ENCODE measurements around the gene CABP2.
"Not testable (repeated sequence)": the region's sequence is repeated elsewhere in the genome, so short reads cannot be mapped to it uniquely, and the experiment has no call there.

The CABP2 gene

DNA sequence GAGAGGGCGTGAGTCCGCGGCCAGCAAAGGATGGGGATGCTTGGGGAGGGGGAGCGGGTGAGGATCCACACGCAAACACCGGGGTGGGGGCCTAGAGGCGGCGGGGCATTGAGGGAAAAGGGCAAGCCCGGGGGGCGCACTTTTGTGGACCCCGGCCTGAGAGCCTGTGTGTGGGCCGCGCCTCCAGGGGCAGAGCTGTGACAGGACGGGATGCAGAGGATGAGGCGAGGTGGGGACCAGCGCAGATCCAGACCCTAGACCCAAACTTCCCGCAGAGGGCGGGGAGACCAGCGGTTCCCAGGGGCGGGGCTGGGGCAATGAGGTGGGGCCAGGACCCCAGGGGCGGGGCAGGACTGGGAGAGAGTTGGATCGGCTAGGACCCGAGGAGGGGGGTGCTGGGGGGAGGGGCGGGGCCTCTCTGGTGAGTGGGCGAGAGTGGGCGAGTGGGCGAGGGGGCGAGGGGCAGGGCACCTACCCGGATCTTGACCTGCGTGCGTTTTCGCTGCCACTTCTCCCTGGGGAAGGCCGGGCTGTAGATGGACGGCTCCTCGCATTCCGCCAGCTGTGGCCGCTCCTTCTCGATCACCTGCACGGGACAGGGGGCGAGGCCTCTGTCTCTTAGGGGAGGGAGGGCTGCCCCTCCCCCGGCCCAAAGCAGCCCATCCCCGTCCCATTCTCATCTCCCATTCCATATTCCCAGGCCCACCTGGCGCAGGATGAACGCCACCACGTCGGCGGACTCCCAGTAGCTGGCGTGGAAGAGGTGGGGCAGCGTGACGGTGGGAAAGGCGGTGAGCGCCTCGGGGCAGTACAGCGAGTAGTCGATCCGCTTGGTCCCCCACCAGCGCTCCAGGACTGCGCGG lies 28.6 kb downstream of the CABP2 start:
- DNase-seq (ENCODE audit: low spot score) = no peak

DNA sequence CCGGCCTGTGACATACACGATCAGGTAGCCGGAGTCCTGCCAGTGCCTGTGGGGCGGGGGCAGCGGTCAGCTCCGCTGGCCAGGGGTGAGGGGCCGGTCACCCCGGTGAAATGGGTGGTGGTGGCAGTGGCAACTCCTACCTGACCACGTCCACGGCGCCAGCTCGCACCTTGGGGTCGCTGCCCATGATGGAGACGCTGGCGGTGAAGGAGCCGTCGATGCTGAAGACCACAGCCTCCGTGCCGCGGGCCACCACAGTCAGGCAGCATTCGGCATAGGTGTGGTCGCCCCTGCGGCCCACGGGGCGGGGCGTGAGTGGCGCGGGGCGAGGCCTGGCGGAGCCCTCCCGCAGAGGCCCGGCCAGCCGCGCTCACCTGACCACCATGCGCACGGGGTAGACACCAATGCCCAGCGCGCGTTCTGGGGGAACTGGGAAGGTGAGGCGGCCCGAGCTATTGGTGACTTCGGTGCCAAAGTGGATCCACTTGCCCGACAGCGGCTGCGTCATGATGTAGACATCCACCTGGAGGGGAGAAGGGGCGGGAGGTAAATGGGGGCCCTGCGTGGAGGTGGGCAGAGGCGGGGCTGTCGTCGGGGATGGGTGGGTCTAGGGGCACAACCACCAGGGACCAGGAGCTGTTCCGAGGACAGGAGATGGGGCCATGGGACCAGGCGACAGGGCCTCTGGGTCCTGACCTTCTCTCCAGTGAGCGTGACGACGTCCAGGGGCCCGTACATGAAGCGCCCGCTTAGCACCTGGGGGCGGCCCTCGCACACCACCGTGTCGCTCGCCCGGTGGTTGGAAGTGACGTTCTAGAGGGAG lies 29.5 kb downstream of the CABP2 start:
- DNase-seq (ENCODE audit: low spot score) = no peak

DNA sequence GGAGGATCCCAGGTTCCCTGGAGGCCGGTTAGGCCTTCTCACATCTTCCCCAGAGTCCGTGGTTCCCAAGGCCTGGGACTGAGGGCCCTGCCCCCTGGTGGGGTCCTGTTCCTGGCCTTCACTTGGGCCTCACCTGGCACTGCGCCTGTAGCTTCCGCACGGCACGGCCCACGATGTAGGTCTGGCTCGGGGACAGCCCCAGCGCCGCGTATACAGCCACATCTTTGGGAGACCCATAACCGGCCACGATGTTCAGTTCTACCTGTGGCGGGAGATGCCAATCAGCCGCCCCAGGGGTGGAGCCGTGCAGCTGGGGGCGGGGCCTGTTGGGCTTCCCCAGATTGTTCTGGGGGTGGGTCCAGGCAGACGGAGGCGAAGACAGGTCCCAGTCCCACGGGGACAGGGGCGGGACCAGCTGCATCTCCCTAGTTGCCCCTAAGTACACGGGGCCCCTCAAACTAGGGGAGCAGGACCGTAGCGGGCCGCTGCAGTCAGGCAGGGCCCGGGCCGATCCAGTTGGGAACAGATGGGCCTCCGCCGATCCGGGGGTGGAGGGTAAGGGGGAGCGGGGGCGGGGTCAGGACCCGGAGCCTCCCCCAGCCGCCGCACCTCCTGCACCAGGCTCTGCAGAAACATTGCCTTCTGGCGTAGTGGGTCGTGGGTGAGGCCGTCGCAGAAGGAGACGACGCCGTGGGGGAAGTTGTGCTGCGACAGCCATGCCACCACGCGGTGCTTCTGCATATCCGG lies 30.3 kb downstream of the CABP2 start:
- DNase-seq (ENCODE audit: low spot score) = no peak

DNA sequence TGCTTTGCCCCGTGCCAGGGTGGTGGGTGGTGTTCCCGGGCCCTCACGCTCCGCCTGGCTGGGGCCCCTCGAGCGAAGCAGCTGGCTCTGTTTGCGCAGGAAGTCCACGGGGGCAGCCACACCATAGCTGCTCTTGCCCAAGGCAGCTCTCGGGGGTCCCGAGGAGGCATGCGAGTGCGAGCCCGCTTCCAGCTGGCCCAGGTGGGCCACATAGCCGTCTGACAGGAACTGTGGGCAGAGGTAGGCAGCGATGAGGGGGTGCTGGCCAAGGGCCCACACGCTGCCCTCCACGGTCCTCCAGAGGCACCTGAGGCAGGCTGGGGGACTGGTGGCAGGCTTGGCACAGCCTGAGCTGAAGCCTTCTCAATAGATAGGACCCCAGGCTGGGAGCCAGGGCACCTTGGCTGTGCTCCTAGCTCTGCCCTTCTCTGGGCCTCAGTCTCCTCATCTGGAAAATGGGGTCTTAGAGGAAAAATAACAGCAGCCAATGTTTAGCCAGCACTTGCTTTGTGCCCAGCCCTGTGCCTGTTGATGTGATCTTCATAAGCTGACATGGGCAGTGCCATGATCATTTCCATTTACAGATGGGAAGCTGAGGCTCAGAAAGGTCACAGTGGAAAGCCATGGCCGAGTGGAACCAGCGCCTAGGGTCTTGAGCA lies 31.0 kb downstream of the CABP2 start:
- DNase-seq (ENCODE audit: low spot score) = no peak

DNA sequence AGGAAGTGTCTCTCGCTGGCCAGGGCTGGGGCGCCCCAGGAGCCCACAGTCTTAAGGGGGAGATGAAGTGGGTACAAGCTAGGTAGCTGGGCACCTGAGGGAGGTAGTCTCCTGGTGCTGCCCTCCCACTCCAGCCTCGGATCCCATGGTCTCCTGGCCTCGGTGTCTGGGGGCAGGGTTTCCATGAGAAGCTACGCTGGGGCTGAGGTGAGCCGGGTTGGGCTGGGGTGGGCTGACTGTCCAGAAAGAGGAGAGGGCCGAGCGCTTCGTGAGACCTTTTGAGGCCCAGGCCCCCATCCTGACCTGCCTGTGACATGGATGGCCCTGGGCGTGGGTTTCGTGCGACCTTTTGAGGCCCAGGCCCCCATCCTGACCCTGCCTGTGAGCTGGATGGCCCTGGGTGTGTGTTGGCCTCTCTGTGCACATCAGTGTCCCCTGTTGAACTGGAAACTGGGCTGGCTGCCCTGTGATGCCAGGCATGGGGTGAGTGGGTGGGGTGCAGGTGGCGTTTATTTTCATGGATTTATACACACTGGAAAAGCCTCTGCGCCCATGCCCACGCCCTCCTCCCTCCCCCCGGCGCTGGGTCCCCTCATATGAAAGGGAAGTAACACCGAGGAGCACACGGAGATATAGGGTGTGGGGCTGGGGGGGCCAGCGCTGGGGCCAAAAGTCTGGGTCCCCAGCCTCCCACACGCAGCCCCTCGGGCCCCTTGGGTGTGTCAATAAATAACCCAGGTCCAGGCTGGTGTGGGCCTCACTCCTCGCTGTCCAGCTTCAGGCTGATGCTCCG lies 31.8 kb downstream of the CABP2 start:
- DNase-seq (ENCODE audit: low spot score) = no peak

DNA sequence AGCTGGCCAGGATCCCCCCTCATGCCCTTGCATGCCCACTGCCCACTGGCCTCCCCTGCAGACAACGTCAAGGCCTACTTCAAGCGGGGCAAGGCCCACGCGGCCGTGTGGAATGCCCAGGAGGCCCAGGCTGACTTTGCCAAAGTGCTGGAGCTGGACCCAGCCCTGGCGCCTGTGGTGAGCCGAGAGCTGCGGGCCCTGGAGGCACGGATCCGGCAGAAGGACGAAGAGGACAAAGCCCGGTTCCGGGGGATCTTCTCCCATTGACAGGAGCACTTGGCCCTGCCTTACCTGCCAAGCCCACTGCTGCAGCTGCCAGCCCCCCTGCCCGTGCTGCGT lies 32.5 kb downstream of the CABP2 start:
- no peak for DNase-seq (ENCODE audit: low spot score)

DNA sequence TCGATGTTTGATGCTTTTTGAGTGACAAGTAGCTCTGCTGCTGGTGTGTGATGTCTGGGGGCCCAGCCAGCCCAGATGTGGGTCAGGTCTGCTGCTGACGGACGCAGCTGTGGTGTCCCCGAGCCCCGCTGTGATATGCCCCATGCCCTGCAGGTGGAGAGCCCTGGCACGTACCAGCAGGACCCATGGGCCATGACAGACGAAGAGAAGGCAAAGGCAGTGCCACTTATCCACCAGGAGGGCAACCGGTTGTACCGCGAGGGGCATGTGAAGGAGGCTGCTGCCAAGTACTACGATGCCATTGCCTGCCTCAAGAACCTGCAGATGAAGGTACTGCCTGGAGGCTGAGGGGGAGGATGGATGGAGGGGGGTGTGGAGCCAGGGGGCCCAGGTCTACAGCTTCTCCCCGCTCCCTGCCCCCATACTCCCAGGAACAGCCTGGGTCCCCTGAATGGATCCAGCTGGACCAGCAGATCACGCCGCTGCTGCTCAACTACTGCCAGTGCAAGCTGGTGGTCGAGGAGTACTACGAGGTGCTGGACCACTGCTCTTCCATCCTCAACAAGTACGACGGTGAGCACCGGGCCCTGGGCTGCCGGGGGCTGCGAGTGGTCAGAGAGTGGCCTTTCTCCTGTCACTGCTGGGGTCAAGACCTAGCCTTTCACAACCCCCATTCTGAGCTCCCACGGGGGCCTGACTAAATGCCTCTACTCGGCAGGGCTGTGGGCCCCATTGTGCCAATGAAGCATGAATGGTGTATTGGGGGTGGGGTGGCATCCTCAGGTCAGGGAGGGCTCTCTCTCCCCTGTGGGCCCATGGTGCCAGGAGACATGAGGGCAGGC lies 33.1 kb downstream of the CABP2 start:
- peak; percentile 54 for DNase-seq (ENCODE audit: low spot score)

DNA sequence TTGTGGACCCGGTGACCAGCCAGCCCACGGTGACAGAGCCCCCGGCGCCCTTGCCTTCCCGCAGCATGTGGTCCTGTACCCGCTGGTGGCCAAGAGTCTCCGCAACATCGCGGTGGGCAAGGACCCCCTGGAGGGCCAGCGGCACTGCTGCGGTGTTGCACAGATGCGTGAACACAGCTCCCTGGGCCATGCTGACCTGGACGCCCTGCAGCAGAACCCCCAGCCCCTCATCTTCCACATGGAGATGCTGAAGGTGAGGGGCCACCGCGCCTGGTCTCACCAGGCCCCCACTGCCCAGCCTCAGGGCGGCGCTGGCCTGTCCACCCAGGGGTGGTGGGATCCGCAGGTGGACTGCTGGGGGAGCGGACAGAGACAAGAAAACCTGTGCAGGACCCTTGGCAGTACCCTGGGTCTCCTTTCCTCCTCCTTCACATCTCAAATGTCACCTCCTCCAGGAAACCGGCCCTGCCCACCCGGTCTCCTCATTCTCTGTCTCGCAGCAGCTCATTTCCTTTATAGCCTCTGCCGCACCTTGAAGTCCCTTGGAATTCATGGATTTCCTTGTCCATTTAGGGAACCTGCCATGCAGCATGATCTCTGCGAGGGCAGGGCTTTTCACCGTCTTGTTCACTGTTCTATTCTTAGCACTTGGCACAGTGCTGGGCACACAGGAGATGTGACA lies 33.9 kb downstream of the CABP2 start:
- DNase-seq (ENCODE audit: low spot score) = peak; percentile 62

DNA sequence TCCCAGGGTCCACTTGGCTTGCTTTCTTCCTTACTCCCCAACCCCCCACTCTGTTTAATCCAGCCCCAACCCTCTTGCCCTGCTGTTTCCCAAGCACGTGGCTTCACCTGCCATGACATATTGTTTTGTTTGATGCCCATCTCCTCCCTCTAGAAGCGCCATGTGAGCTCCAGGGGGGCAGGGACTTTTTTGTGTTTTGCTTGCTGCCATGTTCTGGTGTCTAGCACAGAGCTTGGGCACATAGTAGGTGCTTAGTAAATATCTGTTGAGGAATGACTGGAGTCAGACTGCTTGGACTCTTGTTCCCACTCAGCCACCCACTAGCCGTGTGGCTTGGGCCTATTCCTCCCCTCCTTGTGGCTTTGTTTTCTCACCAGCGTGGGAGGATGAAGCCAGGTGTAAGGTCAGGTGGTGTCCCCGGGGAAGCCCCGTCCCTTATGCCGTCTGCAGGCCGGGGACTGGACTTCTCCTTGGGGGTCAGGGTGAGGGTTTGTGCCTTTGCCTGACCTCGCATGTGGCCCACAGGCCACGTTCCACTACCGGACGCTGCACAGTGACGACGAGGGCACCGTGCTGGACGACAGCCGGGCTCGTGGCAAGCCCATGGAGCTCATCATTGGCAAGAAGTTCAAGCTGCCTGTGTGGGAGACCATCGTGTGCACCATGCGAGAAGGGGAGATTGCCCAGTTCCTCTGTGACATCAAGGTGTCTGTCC lies 36.6 kb downstream of the CABP2 start:
- no peak for DNase-seq (ENCODE audit: low spot score)

DNA sequence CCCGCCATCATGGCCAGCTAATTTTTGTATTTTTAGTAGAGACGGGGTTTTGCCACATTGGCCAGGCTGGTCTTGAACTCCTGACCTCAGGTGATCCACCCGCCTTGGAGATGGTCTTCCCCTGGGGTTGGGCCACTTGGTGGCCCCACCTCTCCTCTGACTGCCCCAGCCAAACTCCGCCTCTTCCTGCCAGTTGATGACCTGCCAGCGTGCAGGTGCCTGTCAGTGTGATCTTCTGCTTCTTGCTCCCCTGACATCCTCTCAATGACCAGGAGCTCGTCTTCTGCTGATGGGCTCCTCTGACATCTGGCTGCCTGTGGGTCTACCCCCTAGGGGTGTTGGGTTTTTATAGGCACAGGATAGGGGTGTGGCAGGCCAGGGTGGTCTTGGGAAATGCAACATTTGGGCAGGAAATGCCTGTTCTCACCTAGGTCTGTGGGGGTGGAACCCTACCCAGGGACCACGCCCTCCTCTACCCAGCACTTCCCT lies 37.3 kb downstream of the CABP2 start:
- DNase-seq (ENCODE audit: low spot score) = not testable (repeated sequence)

DNA sequence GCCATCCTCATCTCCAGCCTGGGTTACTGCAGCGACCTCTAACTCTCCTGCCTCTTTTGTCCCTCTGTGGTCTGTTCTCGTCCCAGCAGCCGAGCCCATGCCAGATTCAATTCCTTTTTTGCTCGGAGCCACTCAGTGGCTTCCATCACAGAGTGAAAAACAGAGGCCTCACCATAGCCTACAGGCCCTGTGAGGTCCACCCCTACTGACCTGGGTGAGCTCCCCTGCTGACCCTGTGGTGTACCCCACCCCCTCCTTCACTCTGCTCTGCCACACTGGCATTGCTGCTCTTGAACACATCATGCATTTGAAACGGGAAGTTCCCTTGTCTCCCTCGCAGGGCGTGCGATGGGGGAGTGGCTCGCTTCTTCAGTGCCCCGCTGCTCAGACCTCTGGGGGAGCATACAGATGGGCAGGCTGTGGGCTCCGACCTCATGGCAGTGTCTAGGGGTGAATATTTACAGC lies 38.4 kb downstream of the CABP2 start:
- no peak for DNase-seq (ENCODE audit: low spot score)

DNA sequence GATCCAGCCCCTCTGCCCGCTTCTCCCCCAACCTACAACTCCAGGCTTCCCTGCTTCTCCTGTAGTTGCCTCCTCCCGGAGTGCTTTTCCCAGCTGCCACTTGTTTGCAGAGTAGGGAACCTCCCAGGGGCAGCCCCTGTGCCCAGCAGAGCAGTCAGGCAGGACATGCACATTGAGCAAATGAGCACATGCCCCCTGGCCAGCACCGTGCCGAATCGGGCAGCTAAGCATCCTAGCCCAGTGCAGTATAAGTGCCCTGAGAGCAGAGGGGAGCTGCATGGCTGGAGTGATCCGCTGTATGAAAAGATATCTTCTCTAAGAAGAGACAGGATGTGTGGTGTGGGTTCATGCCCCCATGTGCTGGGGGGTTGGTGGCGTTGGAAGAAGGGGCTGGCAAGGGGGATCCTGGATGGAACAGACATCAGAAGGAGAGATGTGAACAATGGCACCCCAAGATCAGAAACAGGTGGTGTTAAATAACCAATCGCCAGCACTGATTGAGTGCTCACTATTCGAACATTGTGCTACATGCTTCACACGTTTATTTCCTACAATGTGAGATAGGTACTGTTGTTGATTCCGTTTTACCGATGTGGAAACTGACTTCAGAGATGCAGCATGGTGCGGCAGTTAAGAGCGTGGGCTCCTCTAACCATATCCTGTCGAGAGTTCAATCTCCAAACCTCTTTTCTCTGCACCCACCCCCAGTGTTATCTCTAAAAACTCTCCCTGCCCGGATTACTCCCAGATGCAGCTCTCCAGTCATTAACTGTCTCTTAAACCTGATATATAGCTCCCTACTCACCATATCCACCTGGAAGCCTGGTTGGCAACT lies 39.2 kb downstream of the CABP2 start:
- no peak for DNase-seq (ENCODE audit: low spot score)

DNA sequence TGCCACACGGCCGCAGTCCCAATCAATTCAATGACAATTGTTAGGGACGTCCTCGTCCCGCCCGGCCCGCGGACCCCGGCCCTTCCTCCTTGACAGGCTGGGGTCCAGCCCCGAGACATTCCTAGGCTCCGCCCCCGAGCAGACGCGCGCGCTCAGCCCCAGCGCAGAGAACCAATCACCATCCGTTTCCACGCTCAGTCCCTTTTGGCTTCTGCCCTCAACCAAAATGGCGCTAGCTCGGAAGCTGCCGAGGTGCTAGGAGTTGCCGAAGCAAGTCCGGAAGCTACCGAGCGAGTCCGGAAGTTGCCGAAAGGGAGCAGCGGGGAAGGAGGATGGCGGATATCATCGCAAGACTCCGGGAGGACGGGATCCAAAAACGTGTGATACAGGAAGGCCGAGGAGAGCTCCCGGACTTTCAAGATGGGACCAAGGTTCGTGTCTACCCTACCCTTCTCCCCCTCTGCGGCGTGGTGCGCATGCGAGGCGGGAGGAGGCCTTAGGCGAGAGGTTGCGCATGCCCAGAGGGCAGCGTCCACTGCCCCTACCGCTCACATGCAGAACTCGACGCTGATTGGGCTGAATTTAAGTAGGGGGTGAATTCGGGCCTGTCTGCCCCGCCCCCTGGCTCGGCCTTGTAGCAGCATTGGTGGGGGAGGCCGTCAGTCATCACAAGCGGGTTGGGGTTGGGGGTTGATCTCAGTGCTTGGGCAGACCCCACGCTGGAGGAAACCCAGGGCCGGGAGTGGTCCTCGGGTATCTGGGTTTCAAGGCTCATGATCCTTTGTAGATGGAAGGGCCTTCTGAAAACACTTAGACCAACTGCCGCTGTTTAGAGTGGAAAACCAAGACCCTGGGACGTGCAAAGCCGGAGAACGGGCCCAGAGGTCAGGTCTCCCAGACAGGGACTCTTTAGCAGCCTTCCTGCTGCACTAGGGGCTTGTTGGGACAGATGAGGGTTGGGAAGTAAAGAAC lies 40.1 kb downstream of the CABP2 start, which contains the start of gene AIP:
AIP (plus strand) TSS at position 200 of the 972 bp plus-strand sequence; CDS start at position 333, 133 bp downstream.
- peak; percentile 95 for DNase-seq (ENCODE audit: low spot score)

DNA sequence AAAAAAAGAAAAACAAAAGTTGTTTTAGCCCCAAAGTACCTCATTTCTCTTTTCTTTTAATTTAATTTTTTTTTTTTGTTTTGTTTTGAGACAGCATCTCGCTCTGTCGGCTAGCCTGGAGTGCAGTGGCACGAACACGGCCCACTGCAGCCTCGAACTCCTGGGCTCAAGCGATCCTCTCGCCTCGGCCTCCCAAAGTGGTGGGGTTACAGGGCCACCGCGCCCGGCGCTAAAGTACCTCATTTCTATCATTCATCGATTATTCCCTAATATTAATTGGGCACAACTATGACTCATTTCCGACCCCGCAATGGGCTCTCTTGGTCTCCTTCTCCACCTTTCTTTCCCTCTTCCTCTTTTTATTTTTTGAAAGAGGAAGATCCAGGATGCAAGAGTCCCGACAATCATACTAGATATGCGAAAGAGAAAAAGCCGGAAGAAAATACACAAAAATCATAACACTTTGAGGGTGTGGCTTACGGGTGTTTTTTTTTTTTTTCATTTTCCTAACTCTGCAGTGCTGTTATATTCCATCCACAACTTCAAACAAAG lies 40.9 kb downstream of the CABP2 start:
- no peak for DNase-seq (ENCODE audit: low spot score)

DNA sequence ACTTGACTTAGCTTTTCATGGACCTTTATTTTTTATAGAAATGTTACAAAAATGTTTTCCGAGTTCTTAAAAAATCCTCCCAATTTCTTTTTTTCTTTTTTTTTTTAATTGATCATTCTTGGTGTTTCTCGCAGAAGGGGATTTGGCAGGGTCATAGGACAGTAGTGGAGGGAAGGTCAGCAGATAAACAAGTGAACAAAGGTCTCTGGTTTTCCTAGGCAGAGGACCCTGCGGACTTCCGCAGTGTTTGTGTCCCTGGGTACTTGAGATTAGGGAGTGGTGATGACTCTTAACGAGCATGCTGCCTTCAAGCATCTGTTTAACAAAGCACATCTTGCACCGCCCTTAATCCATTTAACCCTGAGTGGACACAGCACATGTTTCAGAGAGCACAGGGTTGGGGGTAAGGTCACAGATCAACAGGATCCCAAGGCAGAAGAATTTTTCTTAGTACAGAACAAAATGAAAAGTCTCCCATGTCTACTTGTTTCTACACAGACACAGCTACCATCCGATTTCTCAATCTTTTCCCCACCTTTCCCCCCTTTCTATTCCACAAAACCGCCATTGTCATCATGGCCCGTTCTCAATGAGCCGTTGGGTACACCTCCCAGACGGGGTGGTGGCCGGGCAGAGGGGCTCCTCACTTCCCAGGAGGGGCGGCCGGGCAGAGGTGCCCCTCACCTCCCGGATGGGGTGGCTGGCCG lies 45.7 kb downstream of the CABP2 start:
- DNase-seq (ENCODE audit: low spot score) = not testable (repeated sequence)
